Stimulated activated CD4-positive, alpha-beta T cell treated with anti-CD3 and anti-CD28 coated beads, Interleukin-12 subunit alpha, Interleukin-12 subunit beta, amount 100 ng/mL, for 24 hours (primary cell): Measurements from ENCODE around the gene POTEB2.
"Not testable (repeated sequence)": the region's sequence is repeated elsewhere in the genome, so short reads cannot be mapped to it uniquely, and the experiment has no call there.

Experiments used
- DNase-seq, 2 experiments: peaks; one replicate each; pipeline ENCODE4 v3.0.0-alpha.2; 2020; ENCODE audit warnings: low read depth in 2 of 2

Gene POTEB2

GRCh38 chr15:20866214-20866613 is at the start of gene POTEB2:
TSS of gene POTEB2 (minus strand) at chr15:20866314. CDS start at chr15:20866281, 33 bp downstream.
- DNase-seq = not testable (repeated sequence)

DNA sequence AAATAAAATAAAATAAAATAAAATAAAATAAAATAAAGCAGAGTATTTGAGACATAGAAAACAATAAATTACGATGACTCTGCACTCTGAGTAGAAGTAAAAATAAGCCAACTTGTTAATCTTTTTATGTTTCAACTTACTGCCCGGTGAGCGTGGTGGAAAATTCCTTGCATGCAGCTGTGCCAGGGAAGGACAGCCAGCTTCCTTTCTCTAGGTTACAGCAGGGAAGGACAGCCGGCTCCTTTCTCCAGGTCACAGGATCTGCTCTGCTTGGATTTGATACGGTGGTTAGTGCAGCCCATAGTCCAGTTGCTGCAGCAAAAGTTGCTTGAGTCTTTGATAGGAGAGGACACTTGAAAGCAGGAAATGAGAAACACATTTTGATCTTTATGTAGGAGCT is 13.8 kb upstream of the POTEB2 start:
- not testable (repeated sequence) for DNase-seq

- not testable (repeated sequence) for DNase-seq
Observed at GRCh38 chr15:20878464-20878863, 12.3 kb upstream of the POTEB2 start.

DNA sequence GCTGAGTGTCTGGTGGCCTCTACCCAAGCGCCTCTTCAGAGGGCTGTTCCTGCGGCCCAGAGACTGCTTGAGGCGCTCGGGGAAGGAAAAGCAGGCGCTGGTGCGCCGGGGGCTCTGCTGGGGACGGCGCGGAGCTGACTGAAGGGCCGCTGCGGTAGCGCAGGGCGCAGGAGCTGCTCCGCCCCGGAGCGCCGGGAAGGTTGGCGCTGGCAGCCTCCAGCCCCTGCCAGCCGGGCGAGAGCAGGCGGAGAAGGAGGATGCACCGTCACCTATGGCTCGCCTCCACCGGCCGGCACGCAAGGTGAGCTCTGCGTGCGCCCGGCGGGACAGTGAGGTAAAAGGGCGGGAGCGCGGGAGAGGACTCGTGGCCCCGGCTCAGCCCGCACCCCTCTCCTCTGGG is 11.7 kb upstream of the POTEB2 start:
- DNase-seq = not testable (repeated sequence)
